CD4-positive, alpha-beta T cell treated with Interleukin-4 for 4 hours (primary cell): ENCODE measurements around the gene SHC1.
A peak's percentile ranks its signal among the peaks of the same experiment; 100 is the strongest.

Source experiments
- DNase-seq: peaks from one replicate; pipeline ENCODE4 v3.0.0-alpha.2; 2020

The SHC1 gene

GRCh38 chr1:155008015-155008941, 37.7 kb upstream of the SHC1 start:
- DNase-seq: no peak

GRCh38 chr1:155007251-155007828, 36.8 kb upstream of the SHC1 start:
- no peak for DNase-seq

GRCh38 chr1:155006601-155007101, 36.1 kb upstream of the SHC1 start:
- DNase-seq: peak; percentile 50

DNA sequence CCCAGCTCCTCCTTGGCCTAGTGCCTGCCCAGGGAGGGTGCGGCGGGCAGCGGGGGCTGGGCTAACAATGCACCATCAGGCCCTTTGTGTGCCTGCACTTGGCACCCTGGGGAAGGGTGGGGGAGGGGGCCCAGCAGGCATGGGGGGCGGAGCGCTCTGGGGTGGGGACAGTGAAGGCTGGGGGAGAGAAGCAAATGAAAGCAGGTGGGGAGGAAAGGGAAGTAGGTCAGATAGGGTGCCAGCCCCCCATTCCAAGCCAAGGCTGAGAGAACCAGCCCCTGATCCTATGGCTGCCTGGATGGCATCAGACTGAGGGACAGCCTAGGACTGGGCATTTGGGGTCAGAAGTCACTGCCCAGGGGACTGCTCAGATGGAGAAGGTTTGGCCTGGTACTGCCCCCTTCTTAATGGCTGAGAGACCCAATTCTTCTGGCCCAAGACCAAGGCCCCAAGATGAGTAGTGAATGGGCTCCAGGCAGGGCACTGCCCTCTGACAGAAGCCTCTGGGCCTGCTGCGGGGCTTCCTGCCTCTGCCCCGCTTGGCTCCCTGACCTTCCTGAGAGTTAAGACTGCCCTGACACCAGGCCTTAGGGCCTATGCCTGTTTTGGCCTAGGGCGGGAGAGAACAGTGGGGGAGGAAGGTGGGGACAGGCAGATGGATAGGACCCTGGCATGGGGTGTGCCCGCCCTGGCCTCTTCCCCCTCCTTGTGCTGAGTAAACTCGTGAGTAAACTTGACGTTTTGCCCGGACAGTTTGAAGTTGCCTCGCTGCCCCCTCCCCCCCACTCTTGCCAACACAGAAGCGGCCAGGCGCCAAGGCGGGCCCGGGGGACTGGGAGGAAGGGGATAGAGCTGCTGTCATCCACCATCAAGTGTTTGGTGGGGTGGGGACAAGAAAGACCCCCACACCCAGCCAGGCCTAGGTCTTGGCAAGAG, 34.8 kb upstream of the SHC1 start:
- DNase-seq: no peak

- no peak for DNase-seq
Observed at GRCh38 chr1:155004352-155005075, 34.0 kb upstream of the SHC1 start.

DNA sequence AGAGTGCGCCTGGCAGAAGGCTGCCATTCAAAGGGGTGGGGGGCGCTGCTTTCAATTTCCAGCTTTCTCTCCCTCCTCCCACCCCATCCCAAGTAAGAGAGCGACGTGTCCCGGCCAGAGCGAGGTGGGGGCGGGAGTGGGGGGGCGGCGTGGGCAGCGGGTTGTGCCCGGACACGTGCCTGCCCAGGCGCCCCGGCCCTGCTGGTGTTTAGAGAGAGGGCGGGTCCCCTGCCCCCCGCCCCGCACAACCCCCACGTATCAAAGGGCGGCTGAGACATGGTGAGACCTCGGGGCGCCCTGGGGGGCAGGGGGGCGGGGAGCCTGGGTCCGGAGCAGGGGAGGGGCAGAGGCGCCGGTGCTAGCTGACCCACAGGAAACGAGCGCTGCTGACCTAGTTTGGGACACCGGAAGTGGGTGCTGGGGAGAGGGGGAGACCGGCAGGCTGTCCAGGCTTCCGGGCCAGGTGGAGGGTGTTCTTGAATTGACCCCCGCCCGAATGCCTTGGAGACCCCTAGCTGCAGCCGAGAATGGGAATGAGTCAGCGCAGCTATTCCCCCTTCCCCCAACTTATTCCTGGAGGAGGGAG, 33.3 kb upstream of the SHC1 start:
- DNase-seq: no peak

GRCh38 chr1:155003227-155003765, 32.7 kb upstream of the SHC1 start:
- DNase-seq: no peak

GRCh38 chr1:155002464-155003226, 32.1 kb upstream of the SHC1 start, which contains the start of gene ZBTB7B:
TSS of gene ZBTB7B (plus strand) at chr1:155002802. CDS start at chr1:155014661, 11,859 bp downstream.
- no peak for DNase-seq

- peak; percentile 97 for DNase-seq
Observed at GRCh38 chr1:155001675-155002463, 31.3 kb upstream of the SHC1 start.

DNA sequence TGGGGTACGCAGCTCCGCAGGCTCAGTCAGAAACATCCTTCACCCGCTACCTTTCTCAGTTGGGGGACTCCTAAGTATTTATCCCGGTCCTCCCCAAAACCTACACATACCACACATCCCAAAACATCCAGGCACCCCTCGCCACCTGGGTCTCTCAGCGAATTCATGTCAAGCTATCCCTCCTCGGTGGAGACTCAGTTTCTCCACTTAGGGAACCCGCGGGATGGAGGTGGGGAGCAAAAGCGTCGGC, 30.8 kb upstream of the SHC1 start:
- DNase-seq: no peak

- DNase-seq: peak; percentile 78
Observed at GRCh38 chr1:155000726-155001424, 30.3 kb upstream of the SHC1 start.

DNA sequence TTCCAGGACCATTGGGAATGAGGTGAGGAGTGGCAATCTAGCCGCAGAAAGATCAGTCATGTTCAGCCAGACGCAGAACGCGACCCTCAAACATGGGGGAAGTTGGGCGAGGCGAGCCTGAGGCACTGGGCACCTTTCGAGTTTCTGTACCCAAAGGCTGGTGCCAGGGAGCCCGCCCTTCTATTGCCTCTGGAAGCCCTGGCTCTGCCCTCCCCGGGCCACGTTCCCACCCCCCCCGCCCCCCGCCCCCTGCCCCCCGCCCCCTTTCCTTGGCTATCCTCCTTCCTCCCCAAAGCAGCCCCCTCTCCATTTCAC, 29.8 kb upstream of the SHC1 start:
- no peak for DNase-seq

DNA sequence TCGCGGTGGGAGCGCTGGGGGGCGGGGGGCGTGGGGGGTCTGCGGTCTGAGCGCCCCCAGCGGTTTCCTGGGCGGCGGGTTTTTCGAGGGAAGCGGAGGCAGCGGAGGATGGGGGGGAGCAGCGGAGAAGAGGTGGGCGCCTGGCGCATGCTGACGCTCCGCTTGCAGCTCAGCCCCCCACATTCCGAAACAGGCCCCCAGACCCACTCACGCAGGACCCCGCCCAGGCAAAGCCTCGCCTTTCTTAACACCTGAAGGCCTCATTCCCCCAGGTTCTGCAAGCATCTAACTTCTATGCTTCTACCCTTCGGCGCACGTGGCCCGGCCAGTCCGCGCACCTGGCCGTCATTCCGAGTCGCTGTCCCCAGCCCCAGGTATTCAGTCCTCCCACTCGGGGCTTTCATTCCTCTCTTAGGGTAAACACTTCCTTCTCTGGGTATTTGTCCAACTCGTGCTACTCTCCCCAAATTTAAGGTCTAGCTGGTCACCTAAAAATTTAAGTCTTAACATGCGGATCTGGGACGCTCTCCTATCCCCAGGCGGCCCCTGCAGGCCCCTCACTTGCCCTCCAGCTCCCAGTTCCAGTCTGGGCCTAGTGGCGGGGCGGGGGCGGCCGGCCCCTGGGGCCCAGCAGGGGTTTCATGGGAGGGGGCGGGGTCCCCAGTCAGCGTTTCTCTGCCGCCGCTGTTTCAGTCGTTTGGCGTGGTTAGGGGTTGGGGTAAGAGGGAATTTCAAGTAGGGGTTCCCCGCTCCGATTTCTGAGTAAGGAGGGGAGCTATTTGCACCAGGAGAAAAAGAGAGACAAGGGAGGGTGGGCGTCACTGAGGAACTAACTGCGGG, 29.2 kb upstream of the SHC1 start:
- no peak for DNase-seq

- DNase-seq: peak; percentile 65
Observed at GRCh38 chr1:154998818-154999570, 28.4 kb upstream of the SHC1 start.

DNA sequence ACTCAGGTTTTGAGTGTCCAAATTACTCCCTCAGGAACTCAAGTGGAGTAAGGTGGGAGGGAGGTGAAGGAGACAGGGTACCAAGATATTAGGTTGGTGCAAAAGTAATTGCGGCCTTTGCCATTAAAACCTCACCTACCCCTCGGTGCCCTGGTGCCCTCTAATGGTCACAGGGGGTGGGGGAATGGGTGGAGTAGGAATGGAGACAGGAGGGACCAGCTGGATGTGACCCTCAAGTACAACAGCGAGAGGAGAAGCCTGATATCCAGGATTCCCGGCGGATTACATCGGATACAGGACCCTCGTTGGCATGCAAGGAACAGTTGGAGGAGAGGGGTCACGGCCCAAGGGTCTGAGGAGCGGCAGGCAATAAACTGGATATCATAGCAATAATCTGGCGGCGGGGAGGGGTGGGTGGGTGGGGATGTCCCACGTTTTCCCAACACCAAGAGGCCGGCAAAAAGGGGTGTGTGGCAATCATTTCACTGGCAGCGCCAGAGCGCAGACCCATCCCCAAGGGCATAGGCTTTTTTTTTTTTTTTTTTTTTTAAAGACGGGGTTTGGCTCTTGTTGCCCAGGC, 27.7 kb upstream of the SHC1 start:
- DNase-seq: no peak

DNA sequence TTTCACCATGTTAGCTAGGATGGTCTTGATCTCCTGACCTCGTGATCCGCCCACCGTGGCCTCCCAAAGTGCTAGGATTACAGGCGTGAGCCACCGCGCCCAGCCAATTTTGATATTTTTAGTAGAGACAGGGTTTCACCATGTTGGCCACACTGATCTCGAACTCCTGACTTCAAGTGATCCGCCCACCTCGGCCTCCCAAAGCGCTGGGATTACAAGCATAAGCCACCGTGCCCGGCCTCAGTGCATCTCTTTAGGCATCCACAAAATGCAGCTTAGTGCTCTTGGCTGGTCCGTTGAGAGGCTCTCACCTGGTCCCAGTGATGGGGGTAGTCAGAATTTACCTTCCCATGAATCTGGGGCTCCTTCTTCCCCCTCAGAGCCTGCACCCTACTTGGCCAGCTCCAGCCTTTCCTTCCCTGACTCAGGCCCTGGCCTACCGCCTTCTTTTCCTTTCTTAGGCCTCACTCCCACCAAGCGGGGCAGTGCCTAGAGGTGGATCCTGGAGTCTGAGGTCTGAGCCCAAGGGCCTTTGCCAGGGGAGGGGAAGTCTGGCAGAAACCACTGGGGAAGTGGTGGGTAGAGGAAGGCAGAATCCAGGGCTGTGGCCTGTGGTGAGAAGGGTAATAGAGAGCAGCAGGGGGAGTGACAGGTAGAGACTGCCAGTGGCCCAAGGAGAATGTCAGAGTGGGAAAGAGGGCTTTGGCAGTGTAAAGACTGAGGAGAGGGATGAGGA, 26.6 kb upstream of the SHC1 start:
- no peak for DNase-seq
